ACHN (cell line): ENCODE results near the gene PDE4D.

Experiments used
- DNase-seq: peaks from one replicate; pipeline ENCODE4 v3.0.0-alpha.2; 2015
- in situ Hi-C: cut with HindIII; loops from 2 replicates; pipeline ENCODE4 v1.10.0; 2017; ENCODE audit warnings: low sequenced_read_pairs, low pct_ligation_motif_present, low pct_unique_long_range_greater_than_20kb

PDE4D gene

GRCh38 chr5:59843511-59844213, 49.9 kb downstream of the PDE4D start:
- in situ Hi-C loops = no loop called here
- DNase-seq = no peak

GRCh38 chr5:59842999-59843398, 50.5 kb downstream of the PDE4D start:
- DNase-seq = no peak
- in situ Hi-C loops = no loop called here

GRCh38 chr5:59840200-59840601, 53.3 kb downstream of the PDE4D start:
- no peak for DNase-seq
- in situ Hi-C loops = no loop called here

GRCh38 chr5:59838989-59839388, 54.5 kb downstream of the PDE4D start:
- no peak for DNase-seq
- in situ Hi-C loops = no loop called here

GRCh38 chr5:59838067-59838466, 55.5 kb downstream of the PDE4D start:
- DNase-seq = no peak
- in situ Hi-C loops = no loop called here

- in situ Hi-C loops = no loop called here
- no peak for DNase-seq
Measured at GRCh38 chr5:59837071-59837470, 56.5 kb downstream of the PDE4D start.

GRCh38 chr5:59835800-59836199, 57.7 kb downstream of the PDE4D start:
- in situ Hi-C loops = no loop called here
- no peak for DNase-seq

GRCh38 chr5:59833448-59833847, 60.1 kb downstream of the PDE4D start:
- in situ Hi-C loops = no loop called here

GRCh38 chr5:59832577-59833301, 60.8 kb downstream of the PDE4D start:
- DNase-seq = no peak
- in situ Hi-C loops = no loop called here

More at GRCh38 chr5:59833448-59833847, 60.1 kb downstream of the PDE4D start:
- no peak for DNase-seq

- no peak for DNase-seq
- in situ Hi-C loops = no loop called here
Measured at GRCh38 chr5:59831326-59832010, 62.1 kb downstream of the PDE4D start.

- in situ Hi-C loops = no loop called here
Measured at GRCh38 chr5:59830536-59831200, 62.9 kb downstream of the PDE4D start.

GRCh38 chr5:59829922-59830321, 63.6 kb downstream of the PDE4D start:
- DNase-seq = no peak
- in situ Hi-C loops = no loop called here

More at GRCh38 chr5:59830536-59831200, 62.9 kb downstream of the PDE4D start:
- DNase-seq = no peak

- in situ Hi-C loops = no loop called here
- DNase-seq = no peak
Measured at GRCh38 chr5:59829386-59829785, 64.1 kb downstream of the PDE4D start.

GRCh38 chr5:59828623-59829022, 64.9 kb downstream of the PDE4D start:
- no peak for DNase-seq
- in situ Hi-C loops = no loop called here

- no peak for DNase-seq
- in situ Hi-C loops = no loop called here
Measured at GRCh38 chr5:59826996-59827395, 66.5 kb downstream of the PDE4D start.

- no peak for DNase-seq
- in situ Hi-C loops = no loop called here
Measured at GRCh38 chr5:59823420-59823819, 70.1 kb downstream of the PDE4D start.

- no peak for DNase-seq
- in situ Hi-C loops = no loop called here
Measured at GRCh38 chr5:59819806-59820205, 73.7 kb downstream of the PDE4D start.

- in situ Hi-C loops = no loop called here
- no peak for DNase-seq
Measured at GRCh38 chr5:59817536-59817935, 76.0 kb downstream of the PDE4D start.

GRCh38 chr5:59816654-59817300, 76.7 kb downstream of the PDE4D start:
- DNase-seq = no peak
- in situ Hi-C loops = no loop called here
